LHCN-M2 (cell line): ENCODE measurements around the gene CTIF. TPM values are rescaled to one million over a fixed set of nuclear protein-coding genes. Genes with fewer than 3 reads are reported as not detected.
A peak's percentile ranks its signal among the peaks of the same experiment; 100 is the strongest.
"Not testable (repeated sequence)": the region's sequence is repeated elsewhere in the genome, so short reads cannot be mapped to it uniquely, and the experiment has no call there.

Source experiments
- DNase-seq: peaks from one replicate; pipeline ENCODE4 v3.0.0-alpha.2; 2012; ENCODE audit warnings: low read depth
- polyA plus RNA-seq: library from polyadenylated mRNA; unstranded; fragments of >200 nt; gene quantifications from one replicate; pipeline ENCODE4 v1.2.1, GENCODE V29; 2012; ENCODE audit warnings: missing spikeins
- total RNA-seq: library from RNA; depleted of rRNA; stranded (reverse); fragments of >200 nt; gene quantifications from 2 replicates; pipeline ENCODE4 v1.2.3, GENCODE V29; 2014; rRNA removed

The CTIF gene
- 15.8 and 18.1 TPM in 2 replicates for total RNA-seq
- 57.5 TPM for polyA plus RNA-seq

DNA sequence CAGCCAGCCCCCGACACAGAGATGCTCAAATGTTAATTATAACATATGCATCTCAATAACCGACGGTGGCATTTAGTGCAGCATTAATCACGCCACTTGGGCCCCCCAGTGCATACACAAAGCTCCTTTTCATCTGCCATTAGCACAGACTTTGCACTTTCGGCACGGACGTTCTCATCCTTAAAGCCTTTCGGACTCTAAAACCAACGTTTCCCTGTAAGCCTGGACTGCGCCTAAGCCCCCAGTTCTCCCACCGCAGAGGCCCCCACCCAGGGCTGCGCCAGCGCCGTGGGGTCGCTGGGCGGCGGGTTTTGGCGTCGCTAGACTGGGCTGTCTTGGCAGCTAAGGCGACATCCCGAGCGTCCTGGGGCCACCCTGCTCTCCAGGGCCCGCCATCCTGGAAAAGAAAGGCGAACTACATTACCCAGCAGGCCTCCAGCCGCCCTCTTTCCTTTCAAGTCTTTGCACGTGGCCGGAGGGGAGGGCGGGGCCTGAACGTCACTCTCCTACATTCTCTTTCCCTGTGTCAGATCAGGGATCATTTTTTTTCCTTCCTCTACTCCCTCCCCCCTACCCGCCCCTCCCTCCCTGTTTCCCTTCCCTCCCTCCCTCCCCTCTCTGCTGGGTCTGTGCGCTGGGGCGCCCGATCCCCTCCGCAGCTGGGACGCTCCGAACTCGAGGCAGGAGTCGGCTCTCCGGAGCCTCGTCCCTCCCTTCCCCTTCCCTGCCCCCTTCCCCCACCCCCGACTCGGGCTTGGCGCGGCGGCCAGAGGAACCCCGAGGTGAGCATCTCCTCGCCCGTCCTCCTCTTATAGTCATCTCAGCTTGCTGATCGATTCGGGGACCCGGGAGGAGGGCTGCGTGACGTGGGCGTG, at the start of gene CTIF:
TSS of gene CTIF (plus strand) at position 501 of the 875 bp plus-strand sequence. CDS start 80,535 bp downstream, outside the sequence.
- DNase-seq: peak; percentile 95

DNA sequence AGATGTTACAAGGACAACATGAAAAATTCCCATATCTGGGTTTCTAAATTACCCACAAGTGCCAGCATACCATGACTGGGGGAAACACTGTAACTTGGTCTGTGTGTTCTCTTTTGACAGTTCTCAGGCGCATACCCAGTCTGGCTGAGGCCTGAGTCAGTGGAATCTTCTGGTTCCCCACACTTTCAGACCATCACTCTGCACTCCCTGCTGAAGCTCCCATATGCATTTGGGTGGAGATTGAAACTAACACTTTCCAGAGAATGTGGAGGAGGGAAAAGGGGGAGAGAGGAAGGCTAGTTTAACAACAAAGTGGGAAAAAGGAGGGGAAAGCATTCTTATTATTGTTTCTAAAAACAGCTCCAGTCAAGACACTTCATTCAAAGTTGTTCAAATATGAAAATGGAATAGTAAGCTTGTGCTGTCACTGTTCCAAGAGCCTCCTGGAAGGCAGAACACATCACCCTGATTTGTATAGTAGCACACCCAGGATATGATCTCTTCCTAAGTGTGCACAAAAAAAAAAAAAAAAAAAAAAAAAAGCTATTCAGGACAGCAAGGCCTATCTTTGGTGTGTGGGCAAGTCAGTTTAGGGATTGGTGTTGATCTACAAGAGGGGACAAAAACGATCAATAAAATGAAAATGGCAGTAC, 48.1 kb upstream of the CTIF start:
- no peak for DNase-seq

DNA sequence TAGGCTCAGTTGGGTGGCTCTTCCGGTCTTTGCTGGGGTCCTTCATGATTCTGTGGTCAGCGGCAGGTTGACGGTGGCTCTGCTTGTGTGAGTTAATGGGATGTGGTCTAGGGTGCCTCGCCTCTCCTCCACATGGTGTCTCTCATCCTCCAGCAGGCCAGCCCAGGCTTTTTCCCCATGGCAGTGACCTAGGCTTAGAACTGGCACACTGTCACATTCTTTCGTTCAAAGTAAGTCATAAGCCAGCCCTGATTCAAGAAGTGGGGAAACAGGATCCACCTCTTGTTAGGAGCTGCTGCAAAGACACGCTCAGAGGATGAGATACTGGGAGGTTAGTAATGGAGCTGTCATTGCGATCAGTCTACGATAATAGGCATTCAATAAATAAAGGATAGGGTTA, 46.0 kb upstream of the CTIF start:
- DNase-seq: no peak

DNA sequence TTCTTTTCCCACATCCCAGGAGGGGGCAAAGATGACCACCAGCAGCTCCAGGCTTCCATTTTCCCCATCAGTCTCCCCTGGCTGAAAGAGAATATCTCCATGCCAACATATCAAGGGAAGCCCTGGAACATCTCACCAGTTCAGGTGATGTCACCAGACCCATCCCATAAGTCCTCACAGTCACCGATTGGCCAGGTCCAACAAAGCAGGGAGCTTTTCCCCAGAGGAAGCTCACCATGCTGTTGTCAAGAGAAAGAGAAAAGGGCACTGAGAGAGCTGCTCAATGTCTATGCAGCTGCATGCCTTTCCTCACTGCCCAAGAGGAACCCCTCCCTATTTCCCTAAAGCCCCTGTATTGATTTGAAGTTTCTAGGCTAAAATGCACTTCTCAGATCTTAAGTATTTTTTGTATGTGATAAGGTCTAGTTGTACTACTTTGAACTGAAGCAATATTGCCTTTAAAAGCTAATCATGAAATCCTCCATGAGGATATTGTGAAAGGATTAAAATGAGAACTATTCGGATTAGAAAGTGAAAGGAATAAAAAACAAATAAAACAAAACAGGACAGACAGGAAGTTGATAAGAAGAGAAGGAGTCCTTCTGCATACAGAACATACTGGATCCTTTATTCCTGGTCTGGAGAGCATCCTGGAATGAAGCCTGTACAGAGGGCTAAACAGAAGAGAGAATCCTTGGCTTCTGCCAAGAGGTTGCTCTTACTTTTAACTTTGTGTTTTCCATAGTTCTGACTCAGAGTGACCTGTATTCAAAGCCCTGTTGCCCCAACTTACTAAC, 45.2 kb upstream of the CTIF start:
- DNase-seq: no peak

DNA sequence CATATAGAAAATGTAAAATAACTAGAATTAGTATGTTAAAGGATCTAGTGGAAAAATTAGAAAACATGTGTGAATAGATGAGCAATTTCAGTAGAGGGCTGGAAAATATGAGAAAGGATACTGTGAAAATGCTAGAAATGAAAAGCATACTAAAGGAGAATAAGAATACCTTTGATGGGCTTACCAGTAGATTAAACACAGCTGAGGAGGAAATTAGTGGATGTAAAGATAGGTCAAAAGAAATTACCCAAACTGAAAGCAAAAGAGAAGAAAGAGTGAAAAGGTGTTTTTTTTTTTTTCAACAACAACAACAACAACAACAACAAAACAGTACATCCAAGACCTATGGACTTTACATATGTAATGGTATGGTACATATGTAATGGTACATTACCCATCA, 41.0 kb upstream of the CTIF start:
- no peak for DNase-seq

DNA sequence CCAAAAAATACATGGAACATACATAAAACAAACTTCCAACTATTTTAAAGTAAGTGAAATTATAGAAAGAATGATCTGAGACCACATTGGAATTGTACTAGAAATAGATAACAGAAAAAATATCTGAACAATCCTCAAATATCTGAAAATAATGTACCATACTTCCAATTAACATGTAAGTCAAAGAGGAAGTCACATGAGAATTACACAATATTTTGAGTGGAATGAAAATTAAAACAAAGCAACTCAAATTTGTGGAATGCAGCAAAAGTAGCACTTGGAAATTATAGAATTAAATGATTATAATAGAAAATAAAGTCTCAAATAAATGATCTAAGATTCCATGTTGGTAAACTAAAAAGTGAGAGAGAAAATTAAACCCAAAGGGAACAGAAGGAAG, 38.3 kb upstream of the CTIF start:
- DNase-seq: no peak

DNA sequence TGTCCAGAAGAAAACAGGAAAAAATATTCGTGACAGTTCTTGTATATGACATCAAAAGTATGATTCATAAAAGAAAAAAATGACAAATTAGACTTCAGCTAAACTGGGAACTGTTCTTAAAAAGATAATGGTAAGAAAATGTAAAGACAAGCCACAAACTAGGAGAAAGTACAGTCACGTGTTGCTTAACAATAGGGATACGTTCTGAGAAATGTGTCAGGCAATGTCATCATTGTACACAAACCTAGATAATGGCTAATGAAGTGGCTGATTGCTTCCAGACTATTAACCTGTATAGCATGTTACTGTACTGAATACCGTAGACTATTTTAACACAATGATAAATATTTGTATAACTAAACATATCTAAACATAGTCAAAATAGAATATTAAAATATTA, 35.9 kb upstream of the CTIF start:
- DNase-seq: no peak

DNA sequence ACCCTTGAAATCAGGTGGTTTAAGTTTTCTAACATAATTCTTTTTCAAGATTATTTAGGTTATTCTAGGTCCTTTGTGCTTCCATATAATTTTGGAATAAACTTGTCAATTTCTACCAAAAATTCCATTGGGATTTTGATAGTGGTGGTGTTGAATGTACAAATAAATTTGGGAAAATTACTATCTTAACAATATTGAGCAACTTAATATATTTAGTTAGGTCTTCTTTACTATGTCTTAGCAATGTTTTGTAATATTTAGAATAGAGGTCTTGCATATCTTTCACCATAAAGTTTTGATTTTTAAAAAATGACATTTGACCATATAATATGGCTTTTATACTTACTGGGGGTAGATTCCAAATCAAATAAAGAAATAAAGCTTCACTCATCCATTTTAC, 34.0 kb upstream of the CTIF start:
- DNase-seq: no peak

DNA sequence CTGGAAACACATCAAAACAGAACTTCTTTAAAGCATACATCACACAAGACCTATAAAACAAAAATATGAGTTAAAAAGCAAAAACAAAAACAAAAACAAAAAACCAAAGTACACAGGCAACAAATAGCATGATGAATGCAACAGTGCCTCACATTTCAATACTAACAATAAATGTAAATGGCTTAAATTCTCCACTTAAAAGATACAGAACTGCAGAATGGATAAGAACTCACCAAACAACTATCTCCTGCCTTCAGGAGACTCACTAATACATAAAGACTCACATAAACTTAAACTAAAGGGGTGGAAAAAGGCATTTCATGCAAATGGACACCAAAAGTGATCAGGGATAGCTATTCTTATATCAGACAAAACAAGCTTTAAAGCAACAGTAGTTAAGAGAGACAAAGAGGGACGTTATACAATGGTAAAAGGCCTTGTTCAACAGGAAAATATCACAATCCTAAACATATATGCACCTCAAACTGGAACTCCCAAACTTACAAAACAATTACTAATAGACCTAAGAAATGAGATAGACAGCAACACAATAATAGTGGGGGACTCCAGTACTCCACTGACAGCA, 31.8 kb upstream of the CTIF start:
- not testable (repeated sequence) for DNase-seq

DNA sequence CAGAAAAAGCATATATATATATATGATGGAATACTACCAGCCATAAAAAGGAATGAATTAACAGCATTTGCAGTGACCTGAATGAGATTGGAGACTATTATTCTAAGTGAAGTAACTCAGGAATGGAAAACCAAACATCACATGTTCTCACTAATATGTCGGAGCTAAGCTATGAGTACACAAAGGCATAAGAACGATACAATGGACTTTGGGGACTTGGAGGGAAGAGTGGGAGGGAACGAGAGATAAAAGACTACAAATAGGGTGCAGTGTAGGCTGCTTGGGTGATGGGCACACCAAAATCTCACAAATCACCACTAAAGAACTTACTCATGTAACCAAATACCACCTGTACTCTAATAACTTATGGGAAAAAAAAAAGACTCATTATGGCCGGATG, 26.3 kb upstream of the CTIF start:
- not testable (repeated sequence) for DNase-seq

DNA sequence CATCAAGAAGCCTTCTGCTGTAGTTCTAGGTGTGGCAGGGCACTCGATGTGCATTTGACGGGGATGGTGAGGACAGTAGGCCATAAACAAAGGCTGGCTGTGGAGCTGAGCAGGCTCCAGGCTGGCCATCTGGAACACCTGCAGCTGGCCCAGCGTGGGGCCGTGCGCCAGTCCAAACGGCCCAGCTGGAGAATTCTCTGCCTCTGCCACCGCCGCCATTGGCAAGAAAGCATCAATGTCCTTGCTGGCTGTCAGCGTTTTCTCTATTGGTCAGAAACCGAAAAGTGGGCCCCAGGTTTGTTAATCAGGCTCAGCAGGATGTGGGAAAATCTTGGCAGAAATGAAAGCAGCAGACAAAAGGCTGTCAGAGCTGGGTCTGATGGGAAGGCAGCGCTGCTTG, 24.0 kb upstream of the CTIF start:
- no peak for DNase-seq

DNA sequence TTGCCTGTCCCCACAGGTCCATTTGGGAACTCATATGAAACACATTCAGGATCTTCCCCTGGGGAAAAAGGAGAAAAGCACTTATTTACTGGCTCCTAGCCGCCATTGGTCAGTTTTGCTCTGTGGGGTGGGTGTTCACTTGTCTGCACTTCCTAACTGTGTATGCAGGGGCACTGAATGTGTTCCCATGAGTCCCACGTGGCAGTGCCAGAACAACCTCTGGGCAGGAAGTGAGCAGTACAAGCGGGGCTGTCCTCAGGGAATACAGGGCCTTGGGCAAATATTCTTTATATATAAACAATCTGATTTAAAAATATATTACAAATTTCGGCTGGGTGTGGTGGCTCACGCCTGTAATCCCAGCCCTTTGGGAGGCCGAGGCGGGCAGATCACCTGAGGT, 21.8 kb upstream of the CTIF start:
- DNase-seq: peak; percentile 10

DNA sequence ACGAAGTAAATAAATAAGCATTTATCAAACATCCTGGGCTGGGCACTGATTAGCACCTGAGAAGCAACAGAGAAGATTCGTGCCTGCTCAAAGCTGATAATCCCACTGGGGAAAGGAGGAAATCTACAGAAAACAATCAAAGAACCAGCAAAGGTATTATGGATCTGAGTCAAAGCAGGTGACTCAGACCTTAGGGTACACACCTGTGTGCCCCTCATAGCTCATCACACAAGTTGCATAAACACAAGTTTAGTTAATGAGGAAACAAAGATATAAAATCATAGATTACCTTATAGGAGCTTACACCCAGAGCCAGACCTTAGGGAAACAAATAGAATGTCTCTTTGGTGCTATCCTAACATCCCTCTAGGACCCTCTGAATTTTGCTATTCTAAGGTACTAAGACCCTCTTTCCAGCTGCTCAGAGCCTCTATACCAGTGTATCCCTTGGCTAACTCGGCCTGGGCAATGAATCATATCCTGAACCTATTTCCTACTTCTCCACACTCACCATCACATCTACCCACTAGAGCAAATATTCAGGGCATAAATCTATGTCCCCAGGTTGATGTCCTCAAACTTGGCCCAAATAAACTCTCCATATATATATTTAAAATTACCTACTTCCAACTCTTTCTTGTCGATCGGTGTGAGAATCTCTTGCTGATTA, 19.3 kb upstream of the CTIF start:
- no peak for DNase-seq

DNA sequence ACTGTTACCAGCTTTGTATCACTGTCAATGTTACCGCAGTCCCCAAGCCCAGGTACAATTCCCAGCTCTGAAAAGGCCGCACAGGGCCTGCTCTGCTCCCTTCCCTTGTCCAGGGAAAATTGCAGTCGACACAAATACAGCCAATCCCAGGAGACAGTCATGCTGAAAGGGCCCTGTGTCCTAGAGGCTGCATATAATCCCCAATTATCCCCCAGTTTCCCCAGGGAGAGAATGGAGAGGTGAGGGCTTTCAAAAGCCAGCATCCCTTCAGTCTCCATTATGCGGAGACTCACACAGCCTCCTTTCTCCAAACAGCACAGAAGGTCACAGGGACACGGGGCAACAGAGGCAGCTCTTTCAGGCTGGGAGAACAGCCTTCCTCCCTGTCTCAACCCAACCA, 17.1 kb upstream of the CTIF start:
- no peak for DNase-seq

DNA sequence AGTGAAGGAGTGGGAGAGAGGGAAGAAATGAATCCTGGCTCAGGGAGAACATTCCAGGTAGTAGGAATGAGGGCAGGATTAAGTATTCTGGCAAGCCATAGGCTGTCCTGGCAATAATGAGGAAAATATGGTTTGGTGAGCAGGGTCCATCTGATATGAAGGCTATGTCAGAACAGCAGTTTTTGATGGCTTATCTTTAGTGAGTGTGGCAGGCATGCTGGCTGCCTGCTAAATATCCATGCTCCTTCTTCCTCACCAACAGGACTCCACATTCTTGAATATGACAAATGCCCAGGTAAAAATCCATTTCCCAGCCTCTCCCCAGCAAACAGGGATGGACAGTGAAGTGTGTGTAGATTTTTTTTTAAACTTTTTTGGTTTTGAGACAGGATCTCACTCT, 13.2 kb upstream of the CTIF start:
- no peak for DNase-seq

DNA sequence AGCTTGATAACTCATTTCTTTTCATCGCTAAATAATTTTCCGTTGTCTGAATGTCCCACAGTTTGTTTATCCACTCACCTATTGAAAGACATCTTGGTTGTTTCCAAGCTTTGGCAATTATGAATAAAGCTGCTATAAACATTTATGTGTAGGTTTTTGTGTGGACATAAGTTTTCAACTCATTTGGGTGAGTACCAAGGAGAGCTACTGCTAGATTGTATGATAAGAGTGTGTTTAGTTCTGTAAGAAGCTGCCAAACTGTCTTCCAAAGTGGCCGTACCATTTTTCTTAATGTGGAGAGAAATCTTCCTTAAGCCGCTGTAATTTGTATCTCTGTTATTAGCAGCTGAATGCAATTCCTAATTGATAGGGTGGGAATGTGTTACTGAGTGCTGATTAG, 11.4 kb upstream of the CTIF start:
- no peak for DNase-seq

DNA sequence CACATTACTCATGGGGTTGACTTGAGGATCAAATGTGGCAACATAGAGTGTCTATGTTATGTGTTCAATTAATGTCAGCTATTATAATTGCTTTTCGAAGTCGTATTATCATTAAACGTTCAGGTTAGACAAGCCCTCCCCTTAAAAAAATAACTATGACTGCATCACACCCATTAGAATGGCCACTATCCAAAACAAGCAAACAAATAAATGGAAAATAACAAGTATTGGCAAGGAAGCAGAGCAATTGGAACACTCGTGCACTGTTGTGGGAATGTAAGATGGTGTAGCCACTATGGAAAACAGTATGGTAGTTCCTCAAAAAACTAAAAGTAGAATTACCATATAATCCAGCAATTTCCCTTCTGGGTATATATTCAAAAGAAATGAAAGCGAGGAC, 10.0 kb upstream of the CTIF start:
- no peak for DNase-seq

DNA sequence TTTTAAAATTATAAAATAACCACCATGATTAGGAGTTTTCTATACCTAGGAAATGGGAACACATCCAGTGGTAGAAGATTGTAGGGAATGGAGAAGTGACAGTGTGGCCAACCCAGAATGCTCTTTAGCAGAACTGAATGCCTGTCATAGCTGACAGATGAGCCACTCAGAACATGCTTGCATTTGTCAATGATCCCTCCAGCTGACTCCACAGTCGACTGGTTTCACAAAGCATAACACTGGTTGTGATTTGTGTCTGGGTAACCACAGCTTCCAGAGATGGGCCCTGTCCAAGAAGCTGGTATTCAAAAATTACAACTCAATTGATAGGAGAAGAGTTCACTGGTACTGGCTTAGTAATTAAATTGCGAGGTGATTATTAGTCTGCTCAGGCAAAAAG, 9.0 kb upstream of the CTIF start:
- peak; percentile 89 for DNase-seq

DNA sequence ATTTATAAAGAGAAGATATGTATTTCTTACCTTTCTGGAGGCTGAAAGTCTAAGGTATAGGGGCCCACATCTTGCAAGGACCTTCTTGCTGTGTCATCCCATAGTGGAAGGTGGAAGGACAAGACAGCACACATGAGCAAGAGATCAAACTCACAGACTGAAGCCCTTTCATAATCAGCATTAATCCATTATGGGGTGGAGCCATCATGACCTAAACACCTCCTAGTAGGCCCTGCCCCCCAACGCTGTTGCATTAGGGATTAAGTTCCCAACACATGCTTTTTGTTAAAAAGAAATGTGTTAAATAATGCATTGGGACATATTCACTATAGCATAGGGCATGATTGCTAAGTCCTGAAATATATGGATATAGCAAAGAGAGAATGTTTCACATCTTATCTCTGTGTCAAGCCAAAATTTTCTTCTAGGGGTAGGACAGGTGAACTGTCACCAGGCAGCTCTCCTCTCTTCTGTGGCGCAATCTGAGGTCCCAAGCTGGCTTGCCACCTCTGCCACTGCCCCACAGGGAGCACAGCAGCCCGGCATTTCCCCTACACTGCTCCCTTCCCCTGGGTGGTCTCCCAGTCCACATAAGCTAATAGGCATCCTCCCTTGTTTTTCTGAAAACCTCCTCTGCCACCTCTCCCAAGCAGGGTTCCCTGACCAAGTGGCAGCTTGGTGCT, 8.3 kb upstream of the CTIF start:
- no peak for DNase-seq

DNA sequence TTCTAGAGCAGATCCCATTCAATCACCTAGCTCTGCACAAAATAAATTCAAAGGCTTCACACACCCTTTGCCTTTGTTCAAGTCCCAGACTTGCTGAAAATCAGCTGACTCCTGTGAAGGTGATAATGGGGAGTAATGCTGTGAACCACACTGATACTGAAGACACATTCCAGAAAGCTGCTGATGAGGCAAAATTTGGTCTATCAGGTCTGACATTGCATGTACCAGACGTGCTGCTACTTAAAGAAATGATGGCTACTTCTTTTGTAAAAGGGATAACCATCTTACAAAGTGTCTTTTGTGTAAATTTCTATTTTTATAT, 7.8 kb upstream of the CTIF start:
- DNase-seq: no peak

DNA sequence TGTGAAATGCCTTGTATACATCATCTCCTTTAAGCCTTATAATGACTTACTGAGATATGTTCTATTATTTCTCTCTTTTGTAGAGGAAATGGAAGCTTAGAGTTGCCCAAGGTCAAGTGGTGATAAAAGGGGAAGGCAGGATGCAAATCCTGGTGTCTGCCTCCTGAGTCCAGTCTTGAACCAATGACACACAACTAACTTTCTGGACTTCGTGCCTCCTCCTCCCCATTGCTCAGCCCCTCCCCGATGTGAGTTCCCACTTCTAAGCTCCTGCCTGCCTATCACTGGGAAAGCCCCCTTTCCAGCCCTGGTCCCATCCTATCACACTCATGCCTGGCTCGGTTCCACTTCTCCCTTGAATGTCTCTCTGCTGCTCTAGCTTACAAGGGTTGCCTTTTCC, 6.9 kb upstream of the CTIF start:
- DNase-seq: no peak
